Measurements from ENCODE around the gene HTD2.

DNA sequence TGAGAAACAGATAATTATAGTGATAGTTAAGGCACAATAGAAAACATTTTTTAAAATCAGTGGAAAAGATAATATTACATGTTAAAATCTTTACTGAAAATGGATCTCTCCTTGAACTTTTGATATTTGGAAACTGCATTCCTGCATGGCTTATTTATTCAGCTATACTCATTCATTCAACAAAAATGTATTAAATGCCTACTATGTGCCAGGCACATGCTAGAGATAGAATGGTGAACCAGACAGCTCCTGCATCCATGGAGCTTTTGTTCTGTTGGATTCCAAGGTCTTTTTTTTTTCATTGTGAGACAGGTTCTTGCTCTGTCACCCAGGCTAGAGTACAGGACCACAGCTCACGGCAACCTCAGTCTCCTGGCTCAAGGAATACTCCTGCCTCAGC is 30.9 kb downstream of the HTD2 start:
- TF ChIP-seq, protein P1, sequence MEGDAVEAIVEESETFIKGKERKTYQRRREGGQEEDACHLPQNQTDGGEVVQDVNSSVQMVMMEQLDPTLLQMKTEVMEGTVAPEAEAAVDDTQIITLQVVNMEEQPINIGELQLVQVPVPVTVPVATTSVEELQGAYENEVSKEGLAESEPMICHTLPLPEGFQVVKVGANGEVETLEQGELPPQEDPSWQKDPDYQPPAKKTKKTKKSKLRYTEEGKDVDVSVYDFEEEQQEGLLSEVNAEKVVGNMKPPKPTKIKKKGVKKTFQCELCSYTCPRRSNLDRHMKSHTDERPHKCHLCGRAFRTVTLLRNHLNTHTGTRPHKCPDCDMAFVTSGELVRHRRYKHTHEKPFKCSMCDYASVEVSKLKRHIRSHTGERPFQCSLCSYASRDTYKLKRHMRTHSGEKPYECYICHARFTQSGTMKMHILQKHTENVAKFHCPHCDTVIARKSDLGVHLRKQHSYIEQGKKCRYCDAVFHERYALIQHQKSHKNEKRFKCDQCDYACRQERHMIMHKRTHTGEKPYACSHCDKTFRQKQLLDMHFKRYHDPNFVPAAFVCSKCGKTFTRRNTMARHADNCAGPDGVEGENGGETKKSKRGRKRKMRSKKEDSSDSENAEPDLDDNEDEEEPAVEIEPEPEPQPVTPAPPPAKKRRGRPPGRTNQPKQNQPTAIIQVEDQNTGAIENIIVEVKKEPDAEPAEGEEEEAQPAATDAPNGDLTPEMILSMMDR (IDR thresholded peaks at IDR 0.05 in 8 of 11, conservative IDR thresholded peaks at IDR 0.05 in 3 of 11), result no peak
- no peak for TF ChIP-seq POLR2AphosphoS5 (IDR thresholded peaks at IDR 0.05)
- TF ChIP-seq POLR2A (IDR thresholded peaks at IDR 0.05), result no peak

Measured in spleen (tissue), 7 donors.